ENCODE measurements around the gene PRDM16. TPM values are rescaled to one million over a fixed set of nuclear protein-coding genes. Genes with fewer than 3 reads are reported as not detected.
A peak's percentile ranks its signal among the peaks of the same experiment; 100 is the strongest.

PRDM16 gene
- total and polyA plus RNA-seq, 2 of the 13 experiments (the other 11 are each of a cell fraction or from before 2014, with no cell fraction given) = 0.15 to 0.81 TPM

DNA sequence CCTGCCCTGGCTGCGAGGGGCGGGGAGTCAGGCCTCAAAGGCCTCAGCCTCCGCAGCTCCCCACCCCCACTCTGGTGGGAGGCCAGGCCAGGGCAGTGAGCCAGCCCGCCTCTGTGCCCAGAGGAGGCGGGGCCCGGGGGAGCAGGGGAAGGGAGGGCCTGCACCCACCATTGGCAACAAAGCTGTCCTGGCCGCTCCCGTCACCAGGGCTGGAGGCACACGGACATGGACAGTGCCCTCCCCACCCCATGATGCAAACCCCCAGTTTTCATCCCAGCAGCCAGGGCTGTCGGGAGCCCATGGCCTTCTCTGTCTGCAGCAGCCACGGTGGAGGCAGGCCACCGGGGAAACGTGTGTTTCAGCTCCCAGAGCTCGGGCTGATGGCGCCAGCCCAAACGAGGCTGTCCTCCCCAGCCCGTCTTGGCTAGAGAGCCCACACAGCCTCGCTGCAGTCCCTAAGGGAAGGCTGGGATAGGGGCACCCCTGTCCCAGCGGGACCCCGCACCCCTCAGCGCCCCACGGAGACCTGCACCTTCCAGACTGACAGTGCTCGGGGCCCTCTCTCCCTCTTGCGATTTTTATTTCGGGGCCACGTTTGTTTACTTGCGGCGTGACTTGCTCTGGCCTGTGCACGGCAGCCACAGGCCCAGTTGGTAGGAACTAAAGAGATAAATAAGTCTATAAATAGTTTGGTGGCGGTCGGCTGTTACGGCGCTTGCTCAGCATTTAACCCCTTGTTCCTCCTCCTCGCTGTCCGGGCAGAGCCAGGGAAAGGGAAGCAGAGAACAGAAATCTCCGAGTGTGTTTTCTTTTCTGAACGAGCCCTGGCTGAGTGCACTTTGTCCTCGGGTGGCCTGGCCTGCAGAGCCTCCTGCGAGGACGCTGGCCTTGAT lies 101.8 kb downstream of the PRDM16 start (continued):
- TF ChIP-seq ZNF441 (CRISPR knock-in tag; IDR thresholded peaks at IDR 0.05; ENCODE audit: borderline replicate concordance) (no peak), CCAR2 (optimal IDR thresholded peaks at IDR 0.05; ENCODE audit: low read depth, low read length) (no peak), ZBTB1 (CRISPR knock-in tag; IDR thresholded peaks at IDR 0.05; ENCODE audit: borderline replicate concordance) (no peak), RBM39 (IDR thresholded peaks at IDR 0.05; ENCODE audit: low read depth, low read length, poor library complexity, severe bottlenecking) (peak; percentile 26), ZNF10 (CRISPR knock-in tag; IDR thresholded peaks at IDR 0.05; ENCODE audit: borderline replicate concordance, low read depth) (no peak), HNRNPH1 (optimal IDR thresholded peaks at IDR 0.05; ENCODE audit: low read depth, low read length) (no peak), SP1 (IDR thresholded peaks at IDR 0.05) (no peak), SP1 (CRISPR knock-in tag; IDR thresholded peaks at IDR 0.05) (peak; percentile 49), ZNF605 (CRISPR knock-in tag; IDR thresholded peaks at IDR 0.05) (0 out of 2 replicates have a peak, but pooled peaks have one; percentile 50), SMAD3 (CRISPR knock-in tag; IDR thresholded peaks at IDR 0.05) (no peak), MEF2D (CRISPR knock-in tag; IDR thresholded peaks at IDR 0.05) (peak; percentile 31; the same call in 1 of the 2 replicates), ZNF569 (CRISPR knock-in tag; IDR thresholded peaks at IDR 0.05; ENCODE audit: borderline replicate concordance) (no peak), SMARCC2 (IDR thresholded peaks at IDR 0.05) (no peak), RCOR2 (CRISPR knock-in tag; IDR thresholded peaks at IDR 0.05) (no peak), ZNF205 (CRISPR knock-in tag; IDR thresholded peaks at IDR 0.05) (no peak), ZNF570 (CRISPR knock-in tag; IDR thresholded peaks at IDR 0.05; ENCODE audit: borderline replicate concordance) (no peak), CHD4 (IDR thresholded peaks at IDR 0.05; ENCODE audit: borderline replicate concordance, low read length) (no peak)
- TF ChIP-seq, protein P1, sequence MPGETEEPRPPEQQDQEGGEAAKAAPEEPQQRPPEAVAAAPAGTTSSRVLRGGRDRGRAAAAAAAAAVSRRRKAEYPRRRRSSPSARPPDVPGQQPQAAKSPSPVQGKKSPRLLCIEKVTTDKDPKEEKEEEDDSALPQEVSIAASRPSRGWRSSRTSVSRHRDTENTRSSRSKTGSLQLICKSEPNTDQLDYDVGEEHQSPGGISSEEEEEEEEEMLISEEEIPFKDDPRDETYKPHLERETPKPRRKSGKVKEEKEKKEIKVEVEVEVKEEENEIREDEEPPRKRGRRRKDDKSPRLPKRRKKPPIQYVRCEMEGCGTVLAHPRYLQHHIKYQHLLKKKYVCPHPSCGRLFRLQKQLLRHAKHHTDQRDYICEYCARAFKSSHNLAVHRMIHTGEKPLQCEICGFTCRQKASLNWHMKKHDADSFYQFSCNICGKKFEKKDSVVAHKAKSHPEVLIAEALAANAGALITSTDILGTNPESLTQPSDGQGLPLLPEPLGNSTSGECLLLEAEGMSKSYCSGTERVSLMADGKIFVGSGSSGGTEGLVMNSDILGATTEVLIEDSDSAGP (CRISPR knock-in tag; IDR thresholded peaks at IDR 0.05; ENCODE audit: borderline replicate concordance) = peak; percentile 41; the same call in 1 of the 2 replicates
- TF ChIP-seq, protein P2, sequence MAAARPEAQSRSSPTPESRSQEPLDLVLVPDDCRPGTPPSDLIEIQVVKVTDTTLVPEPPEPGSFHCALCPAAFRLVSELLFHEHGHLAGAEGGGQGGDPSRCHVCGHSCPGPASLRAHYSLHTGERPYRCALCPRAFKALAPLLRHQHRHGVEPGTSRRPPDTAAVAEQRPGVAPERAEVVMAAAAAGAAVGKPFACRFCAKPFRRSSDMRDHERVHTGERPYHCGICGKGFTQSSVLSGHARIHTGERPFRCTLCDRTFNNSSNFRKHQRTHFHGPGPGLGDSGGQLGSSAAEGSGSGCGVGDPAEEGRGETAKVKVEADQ (CRISPR knock-in tag; IDR thresholded peaks at IDR 0.05; ENCODE audit: borderline replicate concordance) = no peak
- TF ChIP-seq, protein P3, sequence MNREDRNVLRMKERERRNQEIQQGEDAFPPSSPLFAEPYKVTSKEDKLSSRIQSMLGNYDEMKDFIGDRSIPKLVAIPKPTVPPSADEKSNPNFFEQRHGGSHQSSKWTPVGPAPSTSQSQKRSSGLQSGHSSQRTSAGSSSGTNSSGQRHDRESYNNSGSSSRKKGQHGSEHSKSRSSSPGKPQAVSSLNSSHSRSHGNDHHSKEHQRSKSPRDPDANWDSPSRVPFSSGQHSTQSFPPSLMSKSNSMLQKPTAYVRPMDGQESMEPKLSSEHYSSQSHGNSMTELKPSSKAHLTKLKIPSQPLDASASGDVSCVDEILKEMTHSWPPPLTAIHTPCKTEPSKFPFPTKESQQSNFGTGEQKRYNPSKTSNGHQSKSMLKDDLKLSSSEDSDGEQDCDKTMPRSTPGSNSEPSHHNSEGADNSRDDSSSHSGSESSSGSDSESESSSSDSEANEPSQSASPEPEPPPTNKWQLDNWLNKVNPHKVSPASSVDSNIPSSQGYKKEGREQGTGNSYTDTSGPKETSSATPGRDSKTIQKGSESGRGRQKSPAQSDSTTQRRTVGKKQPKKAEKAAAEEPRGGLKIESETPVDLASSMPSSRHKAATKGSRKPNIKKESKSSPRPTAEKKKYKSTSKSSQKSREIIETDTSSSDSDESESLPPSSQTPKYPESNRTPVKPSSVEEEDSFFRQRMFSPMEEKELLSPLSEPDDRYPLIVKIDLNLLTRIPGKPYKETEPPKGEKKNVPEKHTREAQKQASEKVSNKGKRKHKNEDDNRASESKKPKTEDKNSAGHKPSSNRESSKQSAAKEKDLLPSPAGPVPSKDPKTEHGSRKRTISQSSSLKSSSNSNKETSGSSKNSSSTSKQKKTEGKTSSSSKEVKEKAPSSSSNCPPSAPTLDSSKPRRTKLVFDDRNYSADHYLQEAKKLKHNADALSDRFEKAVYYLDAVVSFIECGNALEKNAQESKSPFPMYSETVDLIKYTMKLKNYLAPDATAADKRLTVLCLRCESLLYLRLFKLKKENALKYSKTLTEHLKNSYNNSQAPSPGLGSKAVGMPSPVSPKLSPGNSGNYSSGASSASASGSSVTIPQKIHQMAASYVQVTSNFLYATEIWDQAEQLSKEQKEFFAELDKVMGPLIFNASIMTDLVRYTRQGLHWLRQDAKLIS (CRISPR knock-in tag; IDR thresholded peaks at IDR 0.05) = no peak
